A172 (cell line): Measurements from ENCODE around the gene OSBPL5. TPM values are rescaled to one million over a fixed set of nuclear protein-coding genes. Genes with fewer than 3 reads are reported as not detected.

Experiments
- DNase-seq: peaks from one replicate; pipeline ENCODE4 v3.0.0-alpha.2; 2015; ENCODE audit warnings: low spot score
- total RNA-seq: library from RNA; depleted of rRNA; stranded (reverse); fragments of >200 nt; shearing (Covaris generic); gene quantifications from 2 replicates; pipeline ENCODE4 v1.2.3, GENCODE V29; 2014

The OSBPL5 gene
- total RNA-seq, 1 experiment from 2014 or later = 18.1 TPM

DNA sequence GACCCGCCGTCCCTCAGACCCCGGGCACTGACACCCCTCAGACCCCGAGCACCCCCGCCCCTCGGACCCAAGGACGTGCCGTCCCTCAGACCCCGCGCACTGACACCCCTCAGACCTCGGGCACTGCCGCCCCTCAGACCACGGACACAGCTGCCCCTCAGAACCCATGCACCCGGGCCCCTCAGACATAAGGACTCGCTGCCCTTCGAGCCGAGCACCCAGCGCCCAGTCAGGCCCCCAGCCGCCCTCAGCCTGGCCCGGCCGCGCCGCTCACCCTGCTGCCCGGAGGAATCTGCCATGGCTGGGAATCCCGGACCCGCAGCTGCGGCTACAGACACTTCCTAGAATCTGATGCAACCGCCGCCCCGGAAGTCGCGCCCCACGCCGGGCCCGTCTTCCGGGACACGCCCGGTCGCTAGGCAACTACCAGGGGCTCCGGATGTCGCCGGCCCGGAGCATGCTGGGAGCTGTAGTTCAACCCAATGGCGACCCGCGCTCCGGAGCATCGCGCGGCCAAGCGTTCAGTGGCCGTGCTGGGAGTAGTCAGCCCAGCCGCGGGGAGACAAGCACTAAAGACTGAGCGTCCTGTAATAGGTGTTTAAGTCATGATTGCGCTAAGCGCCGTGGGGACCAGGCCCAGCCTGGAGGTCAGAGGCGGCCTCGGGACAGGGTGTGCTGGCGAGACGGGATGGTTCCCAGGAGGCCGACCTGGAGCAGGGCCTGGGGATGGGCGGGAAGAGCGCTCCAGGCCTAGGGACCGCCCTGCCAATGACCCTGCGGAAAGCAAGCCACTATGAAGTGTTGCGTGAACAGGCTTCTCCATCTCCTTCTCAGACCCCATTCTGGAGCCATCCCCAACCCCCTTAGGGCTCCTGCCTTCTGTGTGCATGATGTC is 107.8 kb downstream of the OSBPL5 start, which contains the start of gene CARS1:
TSS of gene CARS1 (minus strand) at position 355 of the 895 bp plus-strand sequence. CDS start at position 299, 56 bp downstream.
- DNase-seq = peak; percentile 92

DNA sequence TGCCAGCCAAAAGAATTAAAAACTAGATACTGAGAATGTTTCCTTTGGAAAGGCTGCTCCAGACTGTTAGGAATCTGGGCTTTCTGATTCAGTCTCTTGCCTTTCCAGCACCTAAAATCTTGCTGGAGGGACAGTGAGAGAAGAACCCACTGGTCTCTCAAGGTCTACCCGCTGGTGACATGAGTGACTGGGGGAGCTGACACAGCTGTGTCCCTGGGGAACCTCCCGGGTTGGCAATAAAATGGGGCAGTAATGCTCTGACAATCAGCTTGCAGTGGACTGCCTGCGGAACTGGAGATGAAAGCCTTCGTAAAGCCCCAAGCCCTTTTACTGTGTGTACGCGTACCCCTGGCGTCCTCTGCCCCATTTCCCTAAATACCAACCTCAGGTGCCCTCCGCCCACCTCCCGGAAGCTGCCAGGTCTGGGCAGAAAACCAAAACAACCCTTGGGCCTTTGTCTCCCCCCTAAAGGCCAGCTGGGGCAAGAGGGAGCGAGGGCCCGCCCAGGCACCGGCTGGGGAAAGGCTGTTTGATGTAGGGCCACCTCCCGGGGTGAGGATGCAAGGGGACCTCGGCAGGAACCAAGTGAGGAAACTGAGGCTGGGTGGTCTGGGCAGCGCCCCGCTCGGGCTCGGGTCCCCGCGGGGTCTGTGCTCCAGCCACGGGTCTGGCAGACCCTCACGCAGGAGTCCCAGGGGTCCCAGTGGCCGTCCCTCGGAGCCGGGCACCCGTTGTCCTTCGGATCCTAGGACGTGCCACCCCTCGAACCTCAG is 108.6 kb downstream of the OSBPL5 start:
- no peak for DNase-seq

DNA sequence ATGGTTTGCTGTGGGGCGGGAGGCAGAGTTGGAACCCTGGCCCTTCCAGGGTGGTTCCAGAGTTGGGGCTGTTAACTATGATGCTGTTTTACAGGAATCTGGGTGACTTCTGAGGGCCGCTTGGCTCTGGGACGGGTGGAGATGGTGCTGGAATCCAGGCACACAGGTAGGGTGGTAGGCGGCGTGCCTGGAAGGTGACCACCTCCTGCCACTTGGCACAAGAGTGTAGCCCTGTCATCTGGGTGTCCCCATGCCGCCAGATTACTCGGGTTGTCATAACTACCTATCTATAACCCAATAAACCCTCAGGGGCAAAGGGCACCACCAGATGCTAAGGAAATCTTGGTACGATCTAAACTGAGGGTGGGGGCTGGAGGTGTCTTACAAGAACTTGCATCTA is 109.2 kb downstream of the OSBPL5 start:
- no peak for DNase-seq

DNA sequence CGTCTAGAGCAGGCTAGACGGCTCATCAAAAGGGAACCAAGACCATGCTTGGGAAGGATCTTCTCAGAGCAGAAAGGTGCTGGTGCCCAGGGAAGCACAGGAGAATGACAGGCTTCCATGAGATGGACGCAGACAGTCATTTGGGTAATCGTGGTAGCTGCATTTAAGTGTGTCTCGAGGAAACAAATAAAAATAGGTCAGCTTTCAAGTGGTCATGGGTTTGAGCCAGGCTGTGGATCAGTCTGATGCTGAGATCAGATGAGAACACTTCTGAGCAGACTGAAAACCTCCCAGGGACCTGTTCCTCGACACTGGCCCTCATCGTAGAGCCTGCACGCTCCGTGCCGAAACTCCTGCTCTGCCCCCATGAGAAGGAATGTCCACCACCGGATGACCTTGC is 112.5 kb downstream of the OSBPL5 start:
- no peak for DNase-seq

DNA sequence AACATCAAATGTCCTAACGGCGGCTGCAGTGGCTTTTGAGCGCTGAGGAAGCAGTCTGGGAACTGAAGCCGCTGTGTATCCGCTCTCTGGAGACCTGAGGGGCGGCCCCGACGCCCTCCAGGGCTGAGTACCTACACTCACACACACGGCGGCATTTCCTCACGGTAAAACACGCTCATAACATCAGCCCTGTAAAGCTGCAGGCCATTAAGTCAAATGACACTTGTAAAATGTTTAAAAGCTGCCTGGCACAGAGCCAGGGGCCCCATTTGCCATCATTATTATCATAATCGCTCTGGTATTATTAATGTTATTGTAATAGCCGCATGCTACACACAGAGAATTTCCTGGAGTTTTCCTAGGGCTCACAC is 113.0 kb downstream of the OSBPL5 start:
- no peak for DNase-seq

DNA sequence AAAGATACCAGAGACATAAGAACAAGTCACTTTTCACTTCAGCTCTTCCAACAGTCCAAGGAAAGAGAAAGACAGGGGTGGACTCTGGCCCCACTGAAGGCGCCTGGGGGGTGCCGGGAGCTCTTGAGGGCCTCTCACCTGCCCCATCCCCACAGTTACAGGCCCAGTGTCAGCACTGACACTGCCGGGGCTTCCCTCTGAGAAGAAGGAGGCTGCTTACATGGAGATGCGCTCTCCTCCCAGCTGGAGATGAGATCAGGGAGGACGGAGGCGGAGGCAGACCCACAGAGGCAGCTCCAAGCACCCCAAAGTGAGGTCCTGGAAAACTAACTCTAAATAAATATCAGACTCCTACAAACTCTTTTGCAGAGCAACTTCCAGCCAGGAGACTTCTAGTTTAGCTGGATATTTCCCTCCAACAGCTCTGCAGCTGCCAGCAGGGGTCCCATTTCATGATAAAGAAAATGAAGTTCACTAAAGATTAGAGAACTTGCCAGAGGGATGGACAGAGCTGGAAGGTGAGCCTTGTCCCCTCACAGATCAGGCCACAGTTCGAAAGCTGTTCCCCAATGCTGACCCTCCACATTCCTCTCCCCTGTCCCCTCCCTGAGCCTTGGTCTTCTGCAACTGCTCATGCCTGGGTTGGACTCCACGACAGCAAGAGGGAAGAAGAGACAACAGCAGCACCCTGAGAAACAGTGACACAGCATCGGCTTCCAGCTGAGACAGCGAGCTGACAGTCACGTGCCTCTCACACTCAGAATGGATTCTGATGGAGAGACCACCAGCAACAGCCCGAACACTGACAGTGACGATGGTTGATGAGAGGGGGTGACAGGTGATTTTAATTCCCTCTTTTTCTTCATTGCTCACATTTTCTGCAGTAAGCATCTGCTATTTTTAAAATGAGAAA is 113.7 kb downstream of the OSBPL5 start:
- DNase-seq = no peak

DNA sequence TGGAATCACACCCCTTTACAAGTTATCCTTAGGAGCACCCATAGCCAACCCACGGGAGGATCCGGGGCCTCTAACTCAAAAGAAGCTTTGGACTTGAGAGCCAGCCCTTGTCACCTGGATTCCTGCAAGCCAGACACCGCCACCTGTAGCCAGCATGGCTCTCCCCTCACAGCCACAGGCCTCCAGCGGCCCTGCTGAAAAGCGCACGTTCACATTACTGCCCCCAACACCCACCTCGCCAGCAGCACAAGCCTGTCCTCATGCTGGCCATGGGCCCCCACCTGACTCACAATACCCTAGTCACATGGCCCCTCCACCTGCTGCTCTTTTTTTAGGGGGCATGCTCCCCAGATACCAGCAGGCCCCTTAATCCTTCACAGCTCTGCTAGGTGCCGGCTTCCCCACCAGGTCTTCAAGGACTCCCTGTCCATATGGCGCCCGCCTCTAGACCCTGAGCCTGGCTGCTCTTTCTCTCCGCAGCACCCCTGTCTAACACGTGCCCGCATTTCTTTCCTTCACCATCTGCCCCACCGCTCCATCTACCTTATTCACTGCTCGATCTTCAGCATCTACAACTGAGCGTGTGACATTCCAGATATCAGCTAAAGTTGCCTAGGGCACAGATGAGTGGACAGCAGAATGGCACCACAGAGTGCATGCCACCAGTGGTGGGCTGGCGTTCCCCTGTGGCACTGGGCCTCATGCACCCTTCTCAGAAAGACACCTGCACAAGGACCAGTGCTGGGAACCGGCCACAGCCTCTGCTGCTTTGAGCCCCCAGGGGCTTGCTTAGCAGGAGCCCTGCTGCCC is 114.5 kb downstream of the OSBPL5 start:
- DNase-seq = no peak

DNA sequence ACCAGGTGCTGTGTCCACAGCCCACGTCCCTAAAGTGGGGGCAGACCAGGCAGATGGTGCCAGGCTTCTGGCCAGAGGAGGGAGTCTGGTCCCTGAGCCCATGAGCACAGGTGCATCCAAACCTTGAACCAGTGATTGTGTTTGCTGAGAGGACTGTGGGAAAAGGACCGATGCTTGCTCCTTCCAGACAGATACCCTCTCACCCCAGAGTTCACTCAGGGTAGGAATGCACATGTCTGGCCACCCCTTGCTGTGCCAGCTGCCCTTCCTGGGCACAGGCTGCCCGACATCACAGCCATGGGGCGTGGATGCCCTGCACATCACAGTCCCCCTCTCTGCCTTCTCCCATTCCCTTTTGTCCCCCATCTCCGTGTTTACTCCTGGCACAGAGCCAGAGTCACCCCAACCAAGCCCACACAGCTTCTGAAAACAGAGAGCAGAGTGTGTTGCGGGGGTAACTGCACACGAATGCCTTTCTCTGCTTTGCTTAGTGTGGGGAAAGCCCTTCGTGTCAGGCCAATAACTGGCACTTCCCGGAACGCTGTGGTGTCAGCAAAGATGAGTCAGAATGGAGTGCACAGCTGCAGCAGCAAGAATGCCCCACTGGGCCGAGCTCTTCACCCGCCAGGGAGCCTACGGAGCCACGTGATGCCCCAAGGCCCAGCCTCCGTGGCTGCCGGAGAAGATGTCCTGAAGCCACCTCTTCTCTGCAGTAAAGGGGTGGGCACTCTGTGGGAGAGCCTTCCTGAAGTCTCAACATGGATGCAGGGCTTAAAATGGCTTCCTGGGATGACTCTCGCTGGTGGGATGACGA is 115.5 kb downstream of the OSBPL5 start:
- peak; percentile 97 for DNase-seq

DNA sequence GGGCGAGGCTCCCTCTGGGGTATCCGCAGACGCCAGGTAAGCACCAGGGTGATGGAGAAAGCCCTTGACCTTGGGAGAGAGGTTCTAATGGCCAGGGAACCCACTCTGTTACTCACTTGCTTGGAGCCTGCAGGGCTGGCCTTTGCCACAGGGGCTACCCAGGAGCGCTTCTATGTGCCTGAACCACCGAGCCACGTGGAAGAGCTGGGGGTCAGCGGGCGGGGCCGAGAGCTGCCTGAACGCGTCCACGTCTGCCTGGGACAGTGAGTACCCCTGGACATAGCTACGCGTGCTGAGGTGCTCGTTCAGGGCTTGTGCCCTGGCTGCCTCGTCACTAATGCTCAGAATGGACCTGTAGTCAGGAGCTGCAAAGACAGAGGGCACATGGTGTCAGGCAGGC is 117.5 kb downstream of the OSBPL5 start:
- no peak for DNase-seq

DNA sequence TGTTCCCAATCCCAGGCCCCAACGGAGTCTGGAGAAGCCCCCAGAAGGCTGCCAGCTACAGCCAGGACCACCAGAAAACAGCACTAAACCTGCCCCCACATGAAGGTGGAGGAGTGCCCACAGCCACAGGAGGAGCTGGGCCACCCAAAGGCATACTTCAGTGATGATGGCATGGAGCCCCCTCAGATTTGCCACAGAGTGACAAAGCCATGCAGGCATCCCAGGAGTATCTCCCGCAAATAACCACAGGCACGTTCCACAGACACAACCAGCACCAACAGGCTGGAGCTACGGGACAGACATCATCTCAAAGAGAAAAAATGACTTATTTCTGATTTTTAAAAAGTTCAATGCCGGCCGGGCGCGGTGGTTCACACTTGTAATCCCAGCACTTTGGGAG is 118.5 kb downstream of the OSBPL5 start:
- DNase-seq = no peak

DNA sequence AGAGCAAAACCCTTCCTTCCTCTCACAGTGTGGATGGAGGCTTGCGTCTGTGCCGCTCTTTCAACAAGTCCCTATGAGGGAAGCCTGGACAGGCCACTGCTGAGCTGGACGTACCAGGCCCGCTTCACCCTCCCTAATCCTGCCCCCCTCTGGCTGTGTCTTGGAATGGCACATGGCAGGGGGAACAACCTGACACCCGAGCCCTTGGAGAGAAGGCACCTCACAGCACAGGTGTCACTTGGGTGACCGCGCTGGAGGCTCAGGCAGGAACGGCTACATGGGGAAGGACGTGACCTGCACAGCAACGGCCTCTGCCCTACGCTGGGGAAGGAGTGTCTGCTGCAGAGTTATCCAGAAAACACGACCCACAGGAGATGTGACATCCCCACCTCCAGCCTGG is 118.9 kb downstream of the OSBPL5 start:
- DNase-seq = no peak

DNA sequence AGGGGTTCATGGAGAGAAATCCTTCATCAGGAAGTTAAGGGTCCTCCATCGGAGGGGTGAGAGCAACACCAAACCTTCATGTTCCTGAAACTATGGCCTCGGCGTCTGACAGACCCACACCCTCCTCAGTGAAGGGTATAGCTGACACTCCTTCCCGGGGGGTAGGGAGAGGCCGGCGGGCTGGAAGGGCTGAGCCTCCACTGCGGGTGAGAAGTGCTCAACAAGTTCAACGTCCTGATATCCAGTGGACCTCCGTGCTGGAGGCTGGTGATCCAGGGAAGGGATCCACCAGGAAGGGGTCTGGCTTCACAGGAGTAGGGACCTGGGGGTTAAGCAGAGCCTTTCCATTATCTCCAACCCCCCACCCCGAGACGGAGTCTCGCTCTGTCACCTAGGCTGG is 120.2 kb downstream of the OSBPL5 start:
- no peak for DNase-seq

DNA sequence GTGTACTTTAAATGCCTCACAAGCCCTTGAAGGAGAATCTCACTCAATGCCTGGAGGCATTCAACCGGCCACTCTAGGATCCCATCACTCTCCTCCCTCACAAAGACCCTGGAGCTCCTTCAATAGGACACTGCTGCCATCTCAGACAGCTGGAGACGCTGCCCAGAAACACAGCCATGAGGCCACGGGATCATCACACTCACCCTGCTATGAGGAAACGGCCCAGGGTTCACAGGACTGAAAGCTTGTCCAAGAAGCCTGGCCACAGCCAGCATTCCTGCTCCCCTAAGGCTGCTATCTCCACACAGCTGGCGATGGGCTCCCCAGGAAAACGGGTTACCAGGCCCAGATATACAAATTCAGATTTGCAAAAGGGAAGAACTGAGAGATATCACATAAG is 121.1 kb downstream of the OSBPL5 start:
- DNase-seq = no peak

DNA sequence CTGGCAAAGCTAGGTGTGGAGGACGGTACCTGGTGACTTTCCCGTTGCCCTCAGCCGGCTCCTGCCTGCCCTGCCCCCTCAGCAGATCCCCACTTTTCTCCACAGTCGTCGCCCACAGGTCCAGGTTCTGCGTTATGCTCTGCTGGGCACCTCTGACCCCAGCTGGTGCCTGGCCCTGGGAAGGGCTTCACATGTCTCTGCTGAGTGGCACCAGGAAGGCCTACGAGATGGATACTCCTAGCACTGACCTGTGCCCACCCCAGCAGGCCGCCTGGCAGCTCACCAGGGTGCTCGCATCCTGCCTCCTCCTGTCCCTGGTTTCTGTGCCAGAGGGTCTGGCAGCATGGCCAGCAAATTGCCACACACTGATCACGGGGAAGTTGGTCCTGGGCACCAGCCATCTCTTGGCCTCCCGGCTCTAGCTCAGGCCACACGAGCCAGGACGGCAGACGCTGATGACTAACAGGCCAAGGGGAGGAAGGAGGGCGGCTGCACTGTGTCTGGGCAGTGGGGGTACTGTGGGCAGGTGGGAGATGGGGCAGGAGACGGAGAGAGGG is 121.7 kb downstream of the OSBPL5 start:
- peak; percentile 52 for DNase-seq

DNA sequence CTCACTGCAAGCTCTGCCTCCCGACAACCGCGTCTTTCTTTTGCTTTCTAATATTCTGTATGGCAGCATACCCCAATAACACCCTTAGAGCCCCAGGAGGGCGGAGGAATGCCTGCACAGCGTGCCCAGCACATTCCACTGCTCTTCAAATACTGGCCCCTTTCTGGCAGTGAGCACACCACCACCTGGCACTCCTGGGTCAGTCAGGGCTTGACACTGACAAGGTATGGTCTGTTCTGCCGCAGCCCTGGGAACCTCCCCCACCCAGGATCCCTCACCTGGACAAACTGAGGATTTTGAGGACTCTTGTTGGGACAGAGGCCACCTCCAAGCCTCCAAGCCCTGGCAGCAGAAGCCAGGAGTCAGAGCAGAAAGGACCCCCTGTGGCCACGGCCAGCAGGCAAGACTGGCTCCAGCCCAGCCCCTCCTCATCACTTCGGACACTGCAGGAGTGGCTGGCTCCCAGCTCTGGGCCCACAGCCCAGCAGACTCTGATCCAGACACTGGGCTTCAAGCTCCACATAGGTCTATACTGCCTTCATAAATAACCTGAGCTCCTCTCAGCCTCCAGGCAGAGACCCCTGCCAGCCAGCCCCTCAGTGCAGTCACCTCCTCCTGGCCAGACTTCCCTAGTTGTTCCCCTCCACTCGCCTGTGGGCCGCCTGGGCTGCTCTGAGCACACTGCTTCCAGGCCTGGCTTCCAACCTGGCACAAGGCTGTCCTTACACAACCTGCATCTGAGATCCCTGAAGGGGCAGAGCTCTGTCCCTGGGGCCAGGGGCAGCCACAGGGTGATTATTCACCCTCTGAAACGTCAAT is 122.4 kb downstream of the OSBPL5 start:
- no peak for DNase-seq

DNA sequence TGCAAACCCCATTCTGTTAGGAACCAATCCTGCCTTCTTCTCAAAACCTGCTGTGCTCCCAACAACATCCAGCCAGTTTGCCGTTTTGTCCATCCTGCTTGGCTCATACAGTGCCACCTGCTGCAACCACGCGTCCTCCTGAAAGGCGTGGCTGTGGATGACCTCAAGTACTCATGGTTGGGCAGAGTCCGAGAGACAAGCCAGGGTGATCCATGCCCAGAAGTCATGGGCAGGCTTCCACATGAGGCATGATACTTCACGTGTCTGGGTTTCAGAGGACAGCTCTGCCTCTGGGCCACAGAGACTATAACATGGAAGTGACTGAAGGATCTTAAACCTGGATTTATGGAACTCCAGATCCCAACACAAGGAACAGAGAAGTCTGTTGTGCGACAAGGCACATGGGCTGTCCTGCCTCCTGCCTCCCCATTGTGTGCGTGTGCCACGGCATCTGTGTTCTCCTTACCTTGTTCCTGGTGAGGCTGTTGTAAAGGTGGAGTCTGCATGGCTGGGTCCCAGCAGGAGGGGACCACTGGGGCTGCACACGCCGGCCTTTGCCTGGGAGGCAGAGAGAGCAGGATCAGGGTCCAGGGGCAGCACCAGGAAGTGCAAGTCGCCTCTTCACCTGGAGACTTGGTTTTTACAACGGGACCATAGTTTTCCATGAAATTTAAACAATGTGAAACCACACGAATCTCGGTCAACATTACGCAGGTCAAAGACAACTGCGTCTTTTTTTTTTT is 123.2 kb downstream of the OSBPL5 start:
- DNase-seq = no peak

DNA sequence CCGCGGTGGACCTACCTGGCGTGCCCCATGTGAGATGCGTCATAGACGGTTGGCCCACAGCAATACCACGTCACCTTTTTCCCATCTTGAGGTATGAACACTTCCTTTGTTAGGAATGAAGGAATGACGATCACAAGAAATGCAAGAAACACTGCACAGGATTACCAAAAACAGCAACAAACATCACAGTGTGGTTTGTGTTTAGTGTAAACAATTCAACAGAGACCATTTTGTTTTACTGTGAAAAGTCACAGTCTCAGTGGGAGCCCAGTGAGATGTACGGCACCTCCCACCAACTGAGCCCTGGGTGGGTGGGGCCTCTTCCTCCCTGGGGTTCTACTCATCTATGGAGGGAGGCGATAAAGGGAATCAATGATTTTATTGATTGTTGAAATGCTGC is 124.2 kb downstream of the OSBPL5 start:
- DNase-seq = no peak

DNA sequence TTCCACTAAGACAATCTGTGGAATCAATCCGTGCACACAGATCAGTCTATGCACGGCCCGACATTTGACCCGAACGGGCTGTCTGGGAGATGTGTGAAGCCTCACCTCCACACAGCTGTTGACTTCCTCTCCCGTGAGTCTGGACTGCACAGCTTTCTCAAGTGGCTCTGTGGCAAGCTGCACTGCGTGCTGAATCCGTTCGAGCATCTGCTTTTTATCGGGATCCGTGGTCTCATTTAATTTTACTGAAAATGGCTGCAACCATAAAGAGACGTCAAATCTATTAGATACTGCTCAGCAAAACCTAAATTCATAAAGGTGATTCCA is 127.2 kb downstream of the OSBPL5 start:
- DNase-seq = no peak
